Putamen (tissue), 1 donor: ENCODE data around the gene CLTA.
"Not testable (repeated sequence)": the region's sequence is repeated elsewhere in the genome, so short reads cannot be mapped to it uniquely, and the experiment has no call there.

Experiments
- DNase-seq: peaks from one replicate; pipeline ENCODE4 v3.0.0-alpha.2; 2016; ENCODE audit warnings: low spot score

Gene CLTA

GRCh38 chr9:36239675-36240074, 49.0 kb downstream of the CLTA start:
- DNase-seq = not testable (repeated sequence)

GRCh38 chr9:36245906-36246305, 55.2 kb downstream of the CLTA start:
- no peak for DNase-seq

DNA sequence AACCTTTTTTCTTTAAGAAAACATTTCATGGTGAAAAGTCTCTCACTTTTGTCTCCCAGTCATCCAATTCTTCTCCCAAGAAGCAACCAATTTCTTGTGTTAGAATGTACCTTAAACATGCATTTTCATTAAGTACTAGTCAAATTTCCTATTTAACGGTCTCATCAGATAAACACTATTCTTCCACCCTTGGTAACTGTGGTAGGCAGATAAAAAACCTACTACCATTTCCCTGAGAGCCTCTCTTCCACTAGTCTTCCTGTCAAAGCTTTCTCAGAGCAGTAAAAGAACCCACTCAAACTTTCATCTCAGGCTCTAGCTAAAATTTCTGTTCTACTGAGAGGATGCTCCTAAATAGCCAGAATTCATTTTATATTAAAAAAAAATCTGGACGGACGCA, 56.6 kb downstream of the CLTA start:
- DNase-seq = no peak

GRCh38 chr9:36248061-36248460, 57.3 kb downstream of the CLTA start:
- DNase-seq = peak; percentile 35

DNA sequence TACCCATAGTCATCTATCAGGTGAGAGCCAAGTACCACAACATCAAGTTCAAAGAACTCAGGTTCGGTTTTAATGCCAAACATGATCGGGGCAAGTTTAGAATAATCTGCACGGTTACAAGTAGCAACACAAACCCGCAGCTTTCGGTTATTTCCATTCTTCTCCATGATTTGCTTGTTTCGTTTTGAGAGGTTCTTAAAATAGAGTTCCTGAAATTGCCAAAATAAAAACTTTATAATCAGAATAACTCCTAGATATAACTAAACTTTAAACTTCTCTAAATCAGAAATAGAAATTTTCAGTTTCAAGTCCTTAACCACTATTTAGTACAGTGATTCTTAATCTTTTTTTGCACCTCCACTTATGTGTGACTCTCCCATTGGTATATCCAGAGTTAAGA, 58.5 kb downstream of the CLTA start:
- DNase-seq = no peak

GRCh38 chr9:36250079-36250478, 59.4 kb downstream of the CLTA start:
- no peak for DNase-seq

DNA sequence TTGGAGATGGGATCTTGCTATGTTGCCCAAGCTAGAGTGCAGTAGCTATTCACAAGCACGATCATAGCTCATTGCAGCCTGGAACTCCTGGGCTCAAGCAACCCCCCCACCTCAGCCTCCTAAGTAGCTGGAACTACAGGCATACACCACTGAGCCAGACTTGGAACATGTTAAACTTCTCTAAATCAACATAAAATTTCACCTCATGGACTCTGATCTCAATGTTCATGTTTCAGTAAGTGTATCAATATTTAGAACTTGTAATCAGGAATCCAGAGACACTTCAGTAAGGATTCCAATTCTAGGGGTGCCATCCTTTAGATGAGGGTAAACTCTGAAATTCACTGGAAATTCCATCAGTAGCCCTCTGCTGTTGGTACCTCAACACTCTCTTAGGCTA, 60.7 kb downstream of the CLTA start:
- no peak for DNase-seq

GRCh38 chr9:36258208-36258995, 67.7 kb downstream of the CLTA start, which contains the start of gene GNE:
Gene GNE, minus strand, starts transcription at chr9:36258448. Its CDS starts 9,093 bp downstream, at chr9:36249355.
- DNase-seq = peak; percentile 97

DNA sequence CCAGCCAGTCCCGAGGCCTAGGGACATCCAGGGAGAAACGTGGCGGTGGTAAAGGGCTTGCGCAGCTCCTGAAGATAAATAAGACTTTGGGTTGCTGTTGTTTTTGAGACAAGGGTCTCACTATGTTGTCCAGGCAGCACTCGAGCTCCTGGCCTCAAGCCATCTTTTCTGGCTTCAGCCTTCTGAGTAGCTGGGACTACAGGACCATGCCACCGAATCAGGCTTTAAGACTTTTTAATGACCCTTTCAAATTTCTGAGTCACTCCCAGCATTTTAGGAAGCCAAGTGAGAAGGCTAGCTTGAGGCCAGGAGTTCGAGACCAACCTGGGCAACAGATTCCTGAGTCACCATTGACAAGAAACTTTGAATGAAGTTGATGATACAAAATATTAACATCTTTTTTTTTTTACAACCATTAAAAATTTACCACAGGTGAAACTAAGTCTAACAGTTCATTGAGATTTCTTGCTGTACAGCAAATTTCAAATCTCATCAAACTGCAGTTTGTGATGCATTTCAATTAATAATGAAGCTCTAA, 68.3 kb downstream of the CLTA start:
- DNase-seq = no peak
